Fibroblast of pulmonary artery (primary cell): ENCODE data around the gene AFF1.
A peak's percentile ranks its signal among the peaks of the same experiment; 100 is the strongest.

Source experiments
- DNase-seq: peaks from one replicate; pipeline ENCODE4 v3.0.0-alpha.2; 2010; ENCODE audit warnings: low read depth
- H3K4me3 ChIP-seq: replicated peaks from 2 replicates; pipeline ENCODE4 v1.5.1; 2011; ENCODE audit warnings: low read depth, mild to moderate bottlenecking, control low read depth, low read length, moderate library complexity
- TF ChIP-seq, protein P1 (sequence below): IDR thresholded peaks from 2 replicates; pipeline ENCODE4 v1.5.1; 2011; ENCODE audit warnings: mild to moderate bottlenecking, control low read depth, low read length, inconsistent platforms; ENCODE audit errors: missing control alignments

AFF1 gene

DNA sequence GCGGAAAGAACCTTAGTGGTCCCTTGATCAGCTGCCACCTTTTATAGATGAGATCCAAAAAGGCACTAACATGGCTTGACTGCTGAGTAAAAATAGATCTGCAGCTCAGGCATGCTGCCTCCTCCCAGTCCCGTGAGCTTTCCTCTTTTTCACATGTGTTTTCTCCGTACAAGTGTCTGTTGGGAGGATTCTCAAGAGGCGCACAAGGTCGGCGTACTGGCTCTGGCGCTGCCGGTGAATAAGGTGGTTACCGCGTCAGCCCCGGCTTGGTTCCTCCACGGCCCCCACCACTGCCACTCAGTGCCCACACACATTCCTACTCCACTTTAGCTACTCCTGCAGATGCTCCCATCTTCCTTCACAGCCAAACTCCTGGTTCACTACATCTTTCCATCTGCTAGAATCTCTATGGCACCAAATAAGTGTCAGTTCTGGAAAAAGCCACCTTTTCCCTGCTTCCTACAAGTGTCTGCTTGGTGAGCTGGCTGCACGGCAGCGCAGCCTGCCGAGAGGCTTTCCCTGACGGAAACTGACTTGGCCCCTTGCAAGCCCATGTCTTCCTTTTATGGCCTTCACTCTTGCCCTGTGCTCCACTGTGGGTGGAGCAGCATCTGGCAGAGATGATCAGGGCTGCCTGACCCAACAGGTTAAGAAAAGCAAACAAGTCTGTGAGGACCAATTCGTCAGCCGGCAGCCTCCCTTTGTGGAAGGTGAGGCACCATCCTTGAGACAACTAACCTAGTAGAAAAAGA is 185.8 kb downstream of the AFF1 start:
- TF ChIP-seq, protein P1, sequence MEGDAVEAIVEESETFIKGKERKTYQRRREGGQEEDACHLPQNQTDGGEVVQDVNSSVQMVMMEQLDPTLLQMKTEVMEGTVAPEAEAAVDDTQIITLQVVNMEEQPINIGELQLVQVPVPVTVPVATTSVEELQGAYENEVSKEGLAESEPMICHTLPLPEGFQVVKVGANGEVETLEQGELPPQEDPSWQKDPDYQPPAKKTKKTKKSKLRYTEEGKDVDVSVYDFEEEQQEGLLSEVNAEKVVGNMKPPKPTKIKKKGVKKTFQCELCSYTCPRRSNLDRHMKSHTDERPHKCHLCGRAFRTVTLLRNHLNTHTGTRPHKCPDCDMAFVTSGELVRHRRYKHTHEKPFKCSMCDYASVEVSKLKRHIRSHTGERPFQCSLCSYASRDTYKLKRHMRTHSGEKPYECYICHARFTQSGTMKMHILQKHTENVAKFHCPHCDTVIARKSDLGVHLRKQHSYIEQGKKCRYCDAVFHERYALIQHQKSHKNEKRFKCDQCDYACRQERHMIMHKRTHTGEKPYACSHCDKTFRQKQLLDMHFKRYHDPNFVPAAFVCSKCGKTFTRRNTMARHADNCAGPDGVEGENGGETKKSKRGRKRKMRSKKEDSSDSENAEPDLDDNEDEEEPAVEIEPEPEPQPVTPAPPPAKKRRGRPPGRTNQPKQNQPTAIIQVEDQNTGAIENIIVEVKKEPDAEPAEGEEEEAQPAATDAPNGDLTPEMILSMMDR: no peak
- H3K4me3 ChIP-seq: no peak overlapping the region
- no peak for DNase-seq

DNA sequence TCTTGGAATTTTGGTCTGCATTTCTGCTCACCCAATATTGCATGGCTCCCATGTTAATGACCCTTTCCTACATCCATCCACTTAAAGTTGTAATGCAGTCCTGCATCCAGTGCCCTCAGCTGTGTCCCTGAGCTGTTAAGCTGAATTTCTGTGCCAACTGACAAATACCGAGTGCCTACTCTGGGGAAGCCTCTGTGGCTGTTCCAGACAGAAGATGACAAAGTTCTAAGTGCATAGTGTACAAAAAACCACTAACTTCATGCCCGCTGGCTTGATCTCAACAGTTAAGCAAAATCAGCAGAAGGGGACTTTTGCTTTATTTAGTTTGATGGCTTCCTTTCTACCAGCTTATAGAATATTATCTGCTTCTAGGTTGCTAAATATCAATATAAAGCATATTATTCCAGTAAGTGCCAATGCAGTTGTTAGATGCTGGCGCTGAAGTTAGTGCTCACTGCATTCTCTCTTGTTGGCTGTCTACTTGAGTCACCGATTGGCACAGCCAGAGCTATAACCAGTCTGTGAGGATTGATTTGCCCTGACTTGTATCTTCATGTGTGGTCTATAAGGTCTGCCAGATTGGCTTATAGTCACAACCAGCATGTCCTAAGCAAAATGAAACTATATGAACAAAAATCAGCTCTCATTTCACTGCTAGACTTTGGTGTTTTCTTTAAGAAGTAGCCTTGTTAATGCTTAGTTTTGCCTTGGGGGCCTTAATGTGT is 186.7 kb downstream of the AFF1 start:
- no peak overlapping the region for H3K4me3 ChIP-seq

DNA sequence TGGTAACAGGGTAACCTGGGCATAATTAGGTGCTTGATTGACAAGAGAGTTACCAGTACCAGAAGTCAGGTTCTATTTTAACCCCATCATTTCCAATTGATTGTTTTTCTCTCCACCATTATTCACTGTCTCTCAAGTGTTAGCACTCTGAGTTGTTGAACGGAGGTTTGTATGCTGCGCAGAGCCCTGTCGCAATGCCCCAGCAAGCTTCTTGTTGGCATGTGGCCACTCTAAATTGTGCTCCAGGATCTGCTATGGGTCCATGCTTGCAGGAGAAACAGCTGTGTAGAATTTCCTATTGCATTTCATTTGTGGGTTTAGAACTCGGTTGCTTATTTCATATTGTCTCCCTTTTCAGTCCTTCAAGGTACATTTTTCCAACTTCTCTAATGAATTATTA is 187.4 kb downstream of the AFF1 start:
- TF ChIP-seq, protein P1: no peak
- H3K4me3 ChIP-seq: no peak overlapping the region
- peak; percentile 27 for DNase-seq

More for the DNA sequence above, 186.7 kb downstream of the AFF1 start:
- TF ChIP-seq, protein P1: no peak
- no peak for DNase-seq

DNA sequence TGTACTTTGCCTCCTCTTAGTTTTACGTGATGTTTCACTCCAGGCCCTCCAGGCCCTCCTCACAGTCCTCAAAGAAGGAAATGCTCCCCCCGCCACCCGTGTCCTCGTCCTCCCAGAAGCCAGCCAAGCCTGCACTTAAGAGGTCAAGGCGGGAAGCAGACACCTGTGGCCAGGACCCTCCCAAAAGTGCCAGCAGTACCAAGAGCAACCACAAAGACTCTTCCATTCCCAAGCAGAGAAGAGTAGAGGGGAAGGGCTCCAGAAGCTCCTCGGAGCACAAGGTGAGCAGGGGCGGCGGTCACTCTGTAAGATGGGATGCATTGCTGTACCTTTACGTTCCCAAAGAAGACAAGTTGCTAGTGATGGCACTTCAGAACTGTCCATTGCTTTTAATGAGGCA is 191.2 kb downstream of the AFF1 start:
- TF ChIP-seq, protein P1: no peak
- no peak overlapping the region for H3K4me3 ChIP-seq
- no peak for DNase-seq

DNA sequence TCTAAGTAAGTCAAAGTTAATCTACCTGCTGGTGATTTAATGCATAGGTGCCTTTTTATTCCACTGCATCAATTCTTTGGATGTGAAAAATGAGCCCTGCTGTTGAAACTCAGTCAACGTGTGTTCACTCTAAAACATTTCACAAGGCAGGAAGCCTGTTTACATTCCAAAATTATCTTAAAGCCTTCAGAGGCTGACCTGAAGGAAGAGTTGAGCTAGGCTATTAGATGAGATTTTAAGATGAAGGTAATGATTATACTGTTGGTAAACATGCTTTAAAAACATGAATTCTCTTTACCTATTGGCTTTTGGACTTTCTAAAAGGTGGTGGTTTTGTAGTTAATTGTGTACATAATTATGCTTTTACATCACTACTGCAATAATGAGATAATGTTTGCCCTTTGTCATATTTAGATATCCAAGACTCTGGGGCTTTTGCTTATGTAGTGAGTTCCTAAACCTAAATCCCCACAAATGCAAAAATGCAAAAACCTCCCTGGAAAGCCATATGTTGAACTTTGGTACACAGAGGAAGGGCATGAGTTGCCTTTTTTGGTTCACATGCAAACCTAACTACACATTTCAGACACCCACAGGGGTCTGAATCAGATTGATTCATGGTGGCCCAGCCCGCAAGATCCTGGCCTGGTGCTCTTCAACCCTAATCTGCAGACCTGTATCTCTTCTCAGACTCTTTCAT is 193.3 kb downstream of the AFF1 start:
- DNase-seq: no peak
- TF ChIP-seq, protein P1: no peak
- H3K4me3 ChIP-seq: no peak overlapping the region

DNA sequence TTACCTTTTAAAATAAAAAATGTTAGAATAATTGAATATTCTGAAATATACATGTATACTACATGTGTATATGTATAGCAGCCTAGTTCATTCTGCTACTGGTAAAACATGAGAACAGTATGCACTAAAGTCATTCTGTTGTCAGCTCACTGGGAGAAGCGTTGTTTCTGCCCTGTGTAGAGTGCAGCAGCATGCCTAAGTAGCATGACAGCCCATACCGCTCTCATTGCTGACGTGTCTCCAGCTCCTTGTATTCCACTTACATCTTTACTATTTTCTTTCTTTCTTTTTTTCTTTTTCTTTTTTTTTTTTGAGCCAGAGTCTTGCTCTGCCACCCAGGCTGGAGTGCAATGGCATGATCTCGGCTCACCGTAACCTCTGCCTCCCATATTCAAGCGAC is 194.9 kb downstream of the AFF1 start:
- no peak for DNase-seq
- H3K4me3 ChIP-seq: no peak overlapping the region
- TF ChIP-seq, protein P1: no peak
